B cell (primary cell): Measurements from ENCODE around the gene RBMS3. TPM values are rescaled to one million over a fixed set of nuclear protein-coding genes. Genes with fewer than 3 reads are reported as not detected.

Source experiments
- ATAC-seq: fragments of 200-7000 bp; cut with Tn5 transposase; one replicate; pipeline ENCODE4 v1.10.0; 2021; ENCODE audit warnings: low read depth, mild to moderate bottlenecking, moderate number of reproducible peaks, moderate library complexity
- CTCF ChIA-PET: fragments of 350-600 bp; sonication (Branson Sonifier 250); formaldehyde crosslinking; loops from one replicate; lab custom pipeline; 2021; ENCODE audit warnings: antibody characterized with exemption, inconsistent platforms; lab: Charles Lee
- POLR2A ChIA-PET: fragments of 350-600 bp; sonication (Branson Sonifier 250); formaldehyde crosslinking; loops from one replicate; lab custom pipeline; 2021; ENCODE audit warnings: antibody characterized with exemption; lab: Charles Lee
- DNase-seq: peaks from one replicate; pipeline ENCODE4 v3.0.0; 2013
- H2AFZ ChIP-seq: 2 replicates; pipeline ENCODE4 v1.6.1; 2012; ENCODE audit warnings: mild to moderate bottlenecking, low read depth, low read length; ENCODE audit not compliant: insufficient read depth, poor library complexity, severe bottlenecking
- H3K27ac ChIP-seq, 2 donors: 1 replicate in 1 of 2; 2 replicates in 1 of 2; pipeline ENCODE4 v1.5.1; 2012 to 2013; ENCODE audit warnings: low read length in 2 of 2, mild to moderate bottlenecking in 2 of 2, moderate library complexity in 1 of 2
- H3K27me3 ChIP-seq, 4 experiments: fragments of 200-600 bp in 1 of 4; sonication (generic) in 1 of 4; replicated peaks in 1 of 4; 1 replicate in 2 of 4; 2 replicates in 2 of 4; pipeline versions ENCODE4 v1.6.1 to v1.7.0; 2013 to 2016; ENCODE audit warnings: low read length in 3 of 4, mild to moderate bottlenecking in 2 of 4, mixed read lengths in 1 of 4, moderate library complexity in 1 of 4; ENCODE audit not compliant: insufficient read depth in 4 of 4, control insufficient read depth in 3 of 4; ENCODE audit errors: control extremely low read depth in 1 of 4
- H3K36me3 ChIP-seq, 2 experiments: replicated peaks in 1 of 2; 1 replicate in 1 of 2; 2 replicates in 1 of 2; pipeline versions ENCODE4 v1.6.1 to v1.7.1; 2013; ENCODE audit warnings: low read length in 1 of 2; ENCODE audit not compliant: insufficient read depth in 2 of 2, control insufficient read depth in 1 of 2; ENCODE audit errors: control extremely low read depth in 1 of 2, extremely low read depth in 1 of 2
- H3K4me1 ChIP-seq, 2 donors: fragments of 200-600 bp in 1 of 2; sonication (generic) in 1 of 2; 1 replicate in 1 of 2; 2 replicates in 1 of 2; pipeline versions ENCODE4 v1.5.1 to v1.6.1; 2013 to 2017; ENCODE audit warnings: low read length in 2 of 2; ENCODE audit not compliant: control insufficient read depth in 2 of 2, insufficient read depth in 2 of 2
- H3K4me2 ChIP-seq: replicated peaks from 2 replicates; pipeline ENCODE3; 2012; ENCODE audit warnings: mild to moderate bottlenecking, low read depth, low read length; ENCODE audit not compliant: poor library complexity, severe bottlenecking
- H3K4me3 ChIP-seq, 5 experiments: fragments of 200-600 bp in 1 of 5; sonication (generic) in 1 of 5; 1 replicate in 3 of 5; 2 replicates in 2 of 5; pipeline versions ENCODE4 v1.5.1 to v1.7.0; 2011 to 2016; ENCODE audit warnings: low read length in 4 of 5, mild to moderate bottlenecking in 4 of 5, low read depth in 2 of 5, control low read depth in 1 of 5, moderate library complexity in 1 of 5; ENCODE audit not compliant: insufficient read depth in 1 of 5; ENCODE audit errors: control extremely low read depth in 1 of 5, extremely low read depth in 1 of 5
- H3K79me2 ChIP-seq: fragments of 200-600 bp; sonication (generic); one replicate; pipeline ENCODE4 v1.6.0; 2016; ENCODE audit warnings: low read length; ENCODE audit not compliant: control insufficient read depth, insufficient read depth
- H3K9ac ChIP-seq: fragments of 200-600 bp; sonication (generic); 2 replicates; pipeline ENCODE4 v1.6.1; 2017; ENCODE audit warnings: mild to moderate bottlenecking, low read length, moderate library complexity
- H3K9me3 ChIP-seq, 3 donors: one replicate each; pipeline versions ENCODE4 v1.6.1 to v1.7.1; 2013; ENCODE audit warnings: low read length in 2 of 3; ENCODE audit not compliant: control insufficient read depth in 2 of 3, insufficient read depth in 1 of 3; ENCODE audit errors: control extremely low read depth in 1 of 3
- H4K20me1 ChIP-seq: 2 replicates; pipeline ENCODE4 v1.6.0; 2012; ENCODE audit warnings: mild to moderate bottlenecking, low read length; ENCODE audit not compliant: insufficient read depth, control insufficient read depth, poor library complexity, severe bottlenecking
- H3K27ac Mint-ChIP-seq: one replicate; pipeline ENCODE4 v1.8.0; 2021; ENCODE audit warnings: mixed read lengths
- H3K27me3 Mint-ChIP-seq: one replicate; pipeline ENCODE4 v1.8.0; 2021; ENCODE audit warnings: mixed read lengths
- H3K4me1 Mint-ChIP-seq: one replicate; pipeline ENCODE4 v1.8.0; 2021; ENCODE audit warnings: mixed read lengths
- H3K4me3 Mint-ChIP-seq: one replicate; pipeline ENCODE4 v1.8.0; 2021; ENCODE audit warnings: mixed read lengths
- H3K9me3 Mint-ChIP-seq: one replicate; pipeline ENCODE4 v1.8.0; 2022; ENCODE audit warnings: mixed read lengths; ENCODE audit not compliant: insufficient read depth
- CTCF ChIP-seq: fragments of 200-600 bp; IDR thresholded peaks from one replicate; pipeline ENCODE4 v1.8.0; 2022; ENCODE audit warnings: antibody characterized with exemption, mild to moderate bottlenecking
- EZH2 ChIP-seq: IDR thresholded peaks from 2 replicates; pipeline ENCODE4 v1.6.1; 2012; ENCODE audit warnings: borderline replicate concordance, low read depth, mild to moderate bottlenecking, moderate library complexity, low read length; ENCODE audit not compliant: insufficient read depth, poor library complexity, severe bottlenecking
- WGBS: methylation state at CpG from one replicate; pipeline ENCODE4 v1.1.5; 2013; ENCODE audit warnings: missing lambda C conversion rate; ENCODE audit not compliant: insufficient coverage; 5-methylcytosine and 5-hydroxymethylcytosine counted together
- intact Hi-C: fragments of 100-400 bp; cut with micrococcal nuclease; formaldehyde crosslinking; loops from one replicate; pipeline ENCODE4 v1.10.0; 2022
- polyA plus RNA-seq: library from polyadenylated mRNA; depleted of rRNA; stranded (reverse); fragments of >200 nt; gene quantifications from 2 replicates; pipeline ENCODE4 v1.2.3, GENCODE V29; 2012
- total RNA-seq, 2 donors: library from RNA; stranded (reverse); fragments of 120-200 nt in 1 of 2; gene quantifications; 1 replicate in 1 of 2; 2 replicates in 1 of 2; pipeline versions ENCODE4 v1.2.3 to v1.2.4, GENCODE V29; 2013 to 2022

RBMS3 gene
- total and polyA plus RNA-seq, 2 donors (not counting 1 experiment from before 2014, with no cell fraction given) = not detected

GRCh38 chr3:29864809-29865208 lies 583.9 kb downstream of the RBMS3 start:
- WGBS = no CpG with 5 or more reads among the region's 1 CpG
- Histone ChIP-seq H3K27me3 (no peaks in the 10 kb centered on the region), H3K9ac (no peak overlapping the region), H3K4me3 (no peak overlapping the region), H4K20me1 (no peaks in the 10 kb centered on the region), H3K4me1 (no peaks in the 10 kb centered on the region), H3K9me3 (no peaks in the 10 kb centered on the region), H2AFZ (no peak overlapping the region), H3K4me2 (no peak overlapping the region), H3K36me3 (no peaks in the 10 kb centered on the region), H3K79me2 (no peaks in the 10 kb centered on the region), H3K27ac (no peak overlapping the region)
- H3K27me3 Mint-ChIP-seq = no peaks in the 10 kb centered on the region
- no peak overlapping the region for H3K27ac Mint-ChIP-seq
- intact Hi-C loops = no loop called here
- ChIA-PET POLR2A (no interaction called here), CTCF (interaction anchor here (0.6 to 0.7 kb wide), 2 partner anchors 86 to 111 kb away, joined by 3 to 4 read pairs; no protein-coding TSS in a partner anchor)
- no peak for TF ChIP-seq EZH2
- no peak for TF ChIP-seq CTCF
- H3K4me3 Mint-ChIP-seq = no peak overlapping the region
- no peak for ATAC-seq
- H3K9me3 Mint-ChIP-seq = no peaks in the 10 kb centered on the region
- H3K4me1 Mint-ChIP-seq = no peaks in the 10 kb centered on the region
- no peak for DNase-seq

- WGBS = 72% methylated on average over 3 of the region's 6 CpGs
- ChIA-PET CTCF (no interaction called here), POLR2A (no interaction called here)
- Histone ChIP-seq H3K9me3 (no peaks in the 10 kb centered on the region), H2AFZ (no peak overlapping the region), H3K4me2 (no peak overlapping the region), H3K27me3 (no peaks in the 10 kb centered on the region), H3K27ac (no peak overlapping the region), H3K79me2 (no peaks in the 10 kb centered on the region), H4K20me1 (no peaks in the 10 kb centered on the region), H3K9ac (no peak overlapping the region), H3K4me1 (no peaks in the 10 kb centered on the region), H3K36me3 (no peaks in the 10 kb centered on the region), H3K4me3 (no peak overlapping the region)
- intact Hi-C loops = no loop called here
- Mint-ChIP-seq H3K9me3 (no peaks in the 10 kb centered on the region), H3K4me1 (no peaks in the 10 kb centered on the region), H3K4me3 (no peak overlapping the region), H3K27ac (no peak overlapping the region), H3K27me3 (no peaks in the 10 kb centered on the region)
- DNase-seq (no peak), ATAC-seq (no peak)
- TF ChIP-seq CTCF = no peak
- no peak for TF ChIP-seq EZH2
Observed at GRCh38 chr3:29868543-29869101, 587.8 kb downstream of the RBMS3 start.
